HEK293T (cell line): Measurements from ENCODE around the gene HMX3.

Source experiments
- ELF4 ChIP-seq: fragments of 450-650 bp; IDR thresholded peaks from 2 replicates; pipeline ENCODE4 v1.6.1; 2017; ENCODE audit warnings: antibody characterized with exemption
- FOXA1 ChIP-seq: fragments of 450-650 bp; IDR thresholded peaks from 2 replicates; pipeline ENCODE4 v1.6.1; 2016; ENCODE audit warnings: mild to moderate bottlenecking
- FOXM1 ChIP-seq: fragments of 450-650 bp; IDR thresholded peaks from 2 replicates; pipeline ENCODE4 v1.6.1; 2017; ENCODE audit warnings: mild to moderate bottlenecking, borderline replicate concordance
- NFRKB ChIP-seq: fragments of 450-650 bp; IDR thresholded peaks from 2 replicates; pipeline ENCODE4 v1.6.1; 2016; ENCODE audit warnings: mild to moderate bottlenecking, moderate library complexity
- SUZ12 ChIP-seq: fragments of 450-650 bp; IDR thresholded peaks from 2 replicates; pipeline ENCODE4 v1.6.1; 2016; ENCODE audit warnings: mild to moderate bottlenecking

- TF ChIP-seq NFRKB: no peak
- no peak for TF ChIP-seq ELF4
- no peak for TF ChIP-seq FOXM1
- TF ChIP-seq FOXA1: no peak
- TF ChIP-seq SUZ12: no peak
These were observed 39.3 kb upstream of the HMX3 start for GRCh38 chr10:123096452-123096851.
